ENCODE results near the gene PFKL.
"Not testable (repeated sequence)": the region's sequence is repeated elsewhere in the genome, so short reads cannot be mapped to it uniquely, and the experiment has no call there.

The PFKL gene

GRCh38 chr21:44279354-44280260, 20.2 kb upstream of the PFKL start:
- no peak for DNase-seq

GRCh38 chr21:44281801-44282200, 18.1 kb upstream of the PFKL start:
- no peak for DNase-seq

DNA sequence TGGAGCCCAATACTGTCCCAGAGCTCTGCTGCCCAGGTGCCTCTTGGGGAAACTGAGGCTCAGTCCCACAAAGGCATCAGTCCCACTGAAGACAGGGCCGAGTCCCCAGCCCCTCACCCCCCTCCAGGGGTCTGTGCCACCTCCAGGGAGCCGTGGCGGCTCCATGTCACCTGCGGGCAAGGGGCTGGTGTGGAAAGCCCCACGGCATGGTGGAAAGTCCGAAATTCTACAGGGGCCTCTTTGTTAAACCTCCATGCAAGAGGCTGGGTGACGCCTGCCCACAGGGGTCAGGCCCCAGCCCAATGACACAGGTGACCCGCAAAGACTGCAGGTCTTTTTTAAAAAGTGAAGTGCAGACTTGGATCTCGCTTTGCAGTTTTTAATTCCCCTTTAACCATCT, 17.5 kb upstream of the PFKL start:
- DNase-seq, result no peak

DNA sequence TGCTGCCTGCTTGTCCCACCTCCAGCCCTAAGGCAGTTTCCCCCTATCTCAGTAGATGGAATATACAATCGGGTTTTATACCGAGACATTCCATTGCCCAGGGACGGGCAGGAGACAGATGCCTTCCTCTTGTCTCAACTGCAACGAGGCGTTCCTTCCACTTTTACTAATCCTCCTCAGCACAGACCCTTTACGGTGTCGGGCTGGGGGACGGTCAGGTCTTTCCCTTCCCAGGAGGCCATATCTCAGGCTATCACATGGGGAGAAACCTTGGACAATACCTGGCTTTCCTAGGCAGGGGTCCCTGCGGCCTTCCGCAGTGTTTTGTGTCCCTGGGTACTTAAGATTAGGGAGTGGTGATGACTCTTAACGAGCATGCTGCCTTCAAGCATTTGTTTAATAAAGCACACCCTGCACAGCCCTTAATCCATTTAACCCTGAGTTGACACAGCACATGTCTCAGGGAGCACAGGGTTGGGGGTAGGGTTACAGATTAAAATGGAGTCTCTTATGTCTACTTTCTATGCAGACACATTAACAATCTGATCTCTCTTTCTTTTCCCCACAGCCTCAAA, 16.6 kb upstream of the PFKL start:
- DNase-seq, result not testable (repeated sequence)

DNA sequence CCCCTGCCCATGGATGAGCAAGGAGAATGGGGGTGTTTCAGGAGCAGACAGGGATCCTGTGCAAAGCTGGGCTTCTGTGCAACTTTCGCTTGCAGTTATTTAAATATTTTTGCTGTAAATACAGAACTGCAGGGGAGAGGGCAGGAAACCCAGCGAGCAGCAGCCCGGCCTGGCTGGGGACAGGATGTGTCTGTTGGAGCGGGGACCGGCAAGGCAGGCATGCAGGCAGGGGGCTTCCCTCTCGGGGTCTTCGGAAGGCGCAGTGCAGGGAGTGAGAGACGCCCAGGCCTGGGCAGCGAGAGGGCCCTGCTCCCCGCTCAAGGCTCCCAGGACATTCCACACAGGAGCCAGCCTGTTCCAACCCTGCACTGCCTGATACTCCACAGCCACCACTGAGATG, 15.9 kb upstream of the PFKL start:
- DNase-seq, result no peak

- DNase-seq, result no peak
Measured at GRCh38 chr21:44285138-44285992, 14.5 kb upstream of the PFKL start, which contains the start of gene AIRE. Gene AIRE, plus strand, starts transcription at chr21:44285876. Its CDS starts 131 bp downstream, at chr21:44286007.

GRCh38 chr21:44286086-44286715, 13.7 kb upstream of the PFKL start:
- DNase-seq, result no peak

DNA sequence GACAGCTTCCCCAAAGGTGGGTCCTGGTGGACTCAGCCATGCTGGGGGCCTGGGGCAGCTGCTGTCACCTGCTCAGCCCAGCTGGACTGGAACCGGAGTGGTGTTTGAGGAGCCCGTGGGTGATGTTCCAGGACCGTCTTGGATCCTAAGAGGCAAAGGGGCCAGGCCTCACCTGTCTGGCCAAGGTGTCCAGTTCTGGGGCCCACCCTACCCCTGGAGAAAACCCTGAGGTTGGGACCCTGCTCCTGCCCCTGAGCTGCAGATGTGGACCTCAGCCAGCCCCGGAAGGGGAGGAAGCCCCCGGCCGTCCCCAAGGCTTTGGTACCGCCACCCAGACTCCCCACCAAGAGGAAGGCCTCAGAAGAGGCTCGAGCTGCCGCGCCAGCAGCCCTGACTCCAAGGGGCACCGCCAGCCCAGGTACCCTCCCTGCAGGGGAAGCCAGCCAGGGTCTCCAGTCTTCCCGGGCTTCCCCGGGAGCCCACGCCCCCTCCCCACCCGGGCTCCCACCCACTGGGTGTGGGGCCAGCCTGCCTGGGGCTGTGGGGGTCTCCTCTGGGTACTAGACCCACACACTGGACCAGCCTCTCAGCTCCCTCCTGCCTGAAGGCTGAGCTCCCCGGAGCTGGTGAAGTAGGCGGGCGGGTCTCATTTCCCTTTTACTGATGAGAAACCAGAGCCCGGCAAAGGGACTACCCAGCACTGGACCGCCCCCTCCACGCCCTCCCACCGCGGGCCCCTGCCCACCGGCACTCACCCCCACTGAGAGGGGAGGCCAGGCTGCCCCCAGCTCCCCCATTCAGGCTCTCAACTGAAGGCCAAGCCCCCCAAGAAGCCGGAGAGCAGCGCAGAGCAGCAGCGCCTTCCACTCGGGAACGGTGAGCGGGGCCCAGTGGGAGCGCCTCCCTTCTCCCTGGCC, 12.9 kb upstream of the PFKL start:
- no peak for DNase-seq

DNA sequence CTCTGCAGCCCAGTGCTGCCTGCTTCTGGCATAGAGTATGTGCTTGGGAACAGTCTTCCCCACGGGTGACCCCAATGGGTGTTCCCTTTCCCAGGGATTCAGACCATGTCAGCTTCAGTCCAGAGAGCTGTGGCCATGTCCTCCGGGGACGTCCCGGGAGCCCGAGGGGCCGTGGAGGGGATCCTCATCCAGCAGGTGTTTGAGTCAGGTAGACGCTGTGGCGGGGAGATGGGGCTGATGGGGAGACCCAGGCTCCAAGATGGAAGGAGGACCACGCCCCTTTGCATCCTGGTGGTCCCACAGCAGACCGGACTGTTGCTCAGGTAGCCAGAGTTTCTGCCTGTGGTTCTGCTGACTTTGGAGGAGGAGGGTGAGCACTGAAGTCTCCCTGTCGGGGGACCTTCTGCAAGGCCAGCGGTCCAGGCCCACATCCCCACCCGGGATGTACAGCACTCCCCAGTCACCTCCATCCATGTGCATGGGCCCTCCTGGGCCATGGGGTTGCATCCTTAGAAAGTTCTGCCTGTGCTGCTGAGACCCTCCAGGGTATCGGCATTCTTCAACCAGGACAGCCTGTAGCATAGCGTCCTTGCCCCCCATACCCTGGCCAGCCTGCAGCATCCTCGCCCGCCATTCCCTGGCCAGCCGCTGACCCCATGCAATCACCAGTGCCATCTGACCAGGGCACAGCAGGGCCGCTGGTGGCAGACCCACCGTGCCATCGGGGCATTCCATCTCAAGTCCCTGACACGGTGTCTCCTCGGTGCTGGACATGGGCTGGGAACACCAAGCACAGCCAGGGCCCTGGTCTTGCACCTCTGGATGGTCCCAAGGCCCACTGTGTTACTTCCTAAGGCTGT, 11.4 kb upstream of the PFKL start:
- DNase-seq, result no peak

- no peak for DNase-seq
Measured at GRCh38 chr21:44289381-44290010, 10.4 kb upstream of the PFKL start.

DNA sequence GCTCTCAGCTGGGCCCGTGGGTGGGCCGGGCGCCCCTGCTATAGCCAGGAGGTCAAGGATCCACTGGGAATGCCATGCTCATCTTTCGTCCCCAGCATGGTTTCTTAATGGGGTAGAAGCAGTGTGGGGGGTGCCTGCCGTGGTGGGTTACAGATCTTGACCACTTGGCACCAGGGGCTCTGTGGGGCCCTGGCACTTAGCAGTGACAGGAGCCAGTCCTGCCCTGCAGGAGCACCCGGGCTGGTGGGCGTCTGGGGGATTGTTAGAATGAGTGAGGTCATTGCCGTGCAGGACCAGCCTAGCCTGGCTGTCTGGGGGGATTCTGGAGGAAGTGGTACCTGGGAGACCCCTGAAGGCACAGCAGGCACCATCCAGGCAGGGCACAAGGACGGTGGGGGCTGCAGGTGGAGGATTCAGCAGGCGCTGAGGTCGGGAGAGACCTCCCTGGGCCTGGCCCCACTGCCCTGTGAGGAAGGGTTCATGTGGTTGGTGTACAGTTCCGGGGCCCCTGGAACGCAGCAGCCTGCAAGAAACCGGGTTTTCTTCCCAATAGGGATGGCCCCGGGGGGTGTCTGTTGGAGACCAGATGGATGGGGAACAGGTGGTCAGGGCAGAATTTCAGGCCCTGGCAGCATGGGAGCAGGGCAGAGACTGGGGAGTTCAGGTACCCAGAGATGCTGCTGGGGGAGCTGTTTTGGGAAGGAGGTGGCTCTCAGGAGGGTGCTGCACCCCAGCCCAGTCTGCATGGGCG, 9.4 kb upstream of the PFKL start:
- DNase-seq, result no peak

DNA sequence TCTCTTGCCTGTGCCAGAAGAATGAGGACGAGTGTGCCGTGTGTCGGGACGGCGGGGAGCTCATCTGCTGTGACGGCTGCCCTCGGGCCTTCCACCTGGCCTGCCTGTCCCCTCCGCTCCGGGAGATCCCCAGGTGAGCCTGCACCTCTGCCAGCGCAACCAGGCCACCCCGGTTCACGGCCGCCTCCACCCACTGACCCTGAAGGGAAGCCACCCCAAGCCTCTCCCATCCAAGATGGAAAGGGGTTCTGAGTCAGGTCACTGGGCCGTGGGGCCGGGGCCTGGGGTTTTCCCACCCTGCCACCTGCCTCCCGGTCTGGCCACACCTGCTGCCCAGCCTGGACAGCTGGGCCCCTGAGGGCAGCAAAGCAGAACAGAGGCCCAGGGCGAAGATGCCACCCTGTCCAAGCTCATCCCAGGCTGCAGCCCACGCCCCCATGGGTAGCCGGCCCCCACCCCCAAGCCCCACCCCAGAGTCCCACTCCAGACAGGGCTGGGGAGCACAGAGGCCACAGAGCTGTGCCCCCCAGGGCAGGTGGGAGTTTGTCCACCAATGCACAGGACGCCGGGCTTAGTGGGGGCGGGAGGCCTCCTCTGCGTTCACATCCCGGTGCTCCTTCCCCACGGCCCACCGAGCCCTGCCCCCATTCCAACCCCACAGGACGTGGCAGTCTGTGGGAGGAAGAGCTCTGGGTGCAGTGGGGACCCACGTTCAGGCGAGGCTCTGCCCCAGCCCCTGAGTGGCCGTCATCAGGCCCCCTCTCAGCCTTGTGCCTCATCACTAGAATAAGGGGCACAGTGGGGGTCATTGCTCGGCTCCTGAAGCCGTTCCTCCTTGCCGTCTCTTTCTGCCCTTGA, 8.5 kb upstream of the PFKL start:
- no peak for DNase-seq

DNA sequence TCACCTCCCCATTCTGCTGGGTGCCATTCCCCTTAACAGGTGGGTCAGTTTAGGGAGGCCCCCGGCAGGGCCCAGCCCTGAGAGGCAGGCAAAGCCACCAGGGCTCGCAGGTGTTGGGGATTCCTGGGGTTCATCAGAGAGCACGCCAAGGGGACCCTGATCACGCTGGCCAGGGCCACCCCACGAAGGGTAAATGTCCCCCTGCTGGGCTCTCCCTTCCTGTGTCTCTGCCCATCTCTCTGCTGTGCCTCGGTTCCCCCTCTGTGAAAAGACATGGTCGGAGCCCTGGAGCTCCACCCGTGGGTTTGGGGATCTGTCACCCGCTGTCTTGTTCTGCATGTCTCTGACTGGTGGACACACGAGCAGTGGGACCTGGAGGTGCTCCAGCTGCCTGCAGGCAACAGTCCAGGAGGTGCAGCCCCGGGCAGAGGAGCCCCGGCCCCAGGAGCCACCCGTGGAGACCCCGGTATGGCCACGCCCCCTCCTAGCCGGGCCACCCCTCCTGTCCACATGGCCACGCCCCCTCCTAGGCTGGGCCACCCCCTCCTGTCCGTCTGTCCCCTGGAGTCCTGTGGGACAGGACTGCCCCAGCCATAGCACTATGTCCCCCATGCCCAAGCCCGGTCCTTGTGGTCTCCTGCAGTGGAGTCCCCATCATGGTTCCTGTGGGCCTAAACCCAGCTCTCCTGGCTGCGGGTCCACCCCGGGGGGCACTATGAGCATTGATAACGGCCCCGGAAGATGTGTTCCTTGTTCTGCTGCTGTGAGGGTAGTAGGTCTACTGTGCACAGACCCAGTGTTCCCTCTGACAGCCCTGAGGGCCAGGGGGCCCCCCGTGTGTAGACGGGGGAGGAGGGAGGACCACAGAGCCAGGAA, 7.7 kb upstream of the PFKL start:
- DNase-seq, result no peak

GRCh38 chr21:44292812-44293195, 7.0 kb upstream of the PFKL start:
- no peak for DNase-seq

GRCh38 chr21:44293551-44294231, 6.2 kb upstream of the PFKL start:
- DNase-seq, result no peak

DNA sequence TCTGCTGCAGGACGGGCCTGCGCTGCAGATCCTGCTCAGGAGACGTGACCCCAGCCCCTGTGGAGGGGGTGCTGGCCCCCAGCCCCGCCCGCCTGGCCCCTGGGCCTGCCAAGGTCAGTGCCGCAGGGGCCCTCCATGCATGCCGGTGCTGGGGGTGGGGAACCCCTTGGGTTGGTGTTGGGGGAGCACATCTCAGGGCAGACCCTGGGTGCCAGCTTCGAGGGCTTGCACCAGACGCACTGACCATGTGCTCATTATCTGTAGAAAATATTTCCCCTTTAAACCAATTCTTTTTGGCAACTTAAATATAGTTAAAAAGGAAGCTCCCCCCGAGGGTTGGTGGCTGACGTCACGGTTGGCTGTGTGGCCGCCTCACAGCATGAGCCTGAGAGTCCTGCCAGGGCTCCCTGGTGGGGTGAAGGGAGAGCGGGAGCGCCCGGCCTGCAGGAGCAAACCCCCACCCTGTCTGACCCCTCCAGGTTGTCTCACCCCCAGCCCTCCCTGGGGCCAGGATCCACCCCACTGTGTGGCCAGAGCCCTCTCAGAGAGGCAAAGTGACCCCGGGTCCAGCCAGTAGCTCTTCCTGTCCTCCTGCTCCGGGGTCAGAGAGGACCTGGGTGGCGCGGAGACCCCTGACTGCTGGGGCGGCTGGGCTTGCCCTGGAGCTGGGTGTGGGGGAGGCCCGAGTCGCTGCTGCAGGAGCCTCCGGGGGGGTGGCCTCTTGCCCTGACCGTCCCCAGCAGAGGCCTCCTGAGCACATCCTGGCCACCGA, 5.3 kb upstream of the PFKL start:
- no peak for DNase-seq
